ENCODE results near the gene TMEM74B. TPM values are rescaled to one million over a fixed set of nuclear protein-coding genes. Genes with fewer than 3 reads are reported as not detected.

TMEM74B gene
- total and polyA plus RNA-seq, 9 of the 15 experiments (the other 6 are each of a cell fraction or from before 2014, with no cell fraction given): 0.24 to 19.0 (median 7.5) TPM

DNA sequence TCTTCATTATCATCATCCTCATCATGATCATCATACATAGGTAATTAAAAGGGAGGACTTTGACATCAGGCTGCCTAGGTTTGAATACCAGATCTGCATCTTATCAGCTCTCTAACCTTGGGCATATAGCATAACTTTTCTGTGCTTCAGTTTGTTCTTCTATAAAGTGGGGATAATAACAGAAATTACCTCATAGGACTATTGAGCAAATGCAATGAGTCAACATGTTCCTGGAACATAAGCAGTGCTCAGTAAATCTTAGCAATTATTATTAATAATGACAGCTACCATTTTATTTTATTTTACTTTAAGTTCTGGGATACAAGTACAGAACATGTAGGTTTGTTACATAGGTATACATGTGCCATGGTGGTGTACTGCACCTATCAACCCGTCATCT is 25.7 kb upstream of the TMEM74B start:
- ATAC-seq (no peak), FAIRE-seq (no peak), DNase-seq (ENCODE audit: extremely low read depth in 1 of 4, low spot score in 3 of 4) (no peak)
- no peaks in the 10 kb centered on the region; the same call in 1 of the 2 replicates for H3K9me3 ChIP-seq (replicated peaks; ENCODE audit: control insufficient read depth, insufficient read depth, low read depth, low read length)
- no peak overlapping the region for H2AFZ ChIP-seq (ENCODE audit: low read depth, low read length)
- TF ChIP-seq U2AF1 (optimal IDR thresholded peaks at IDR 0.05; ENCODE audit: low read depth, low read length): no peak
- TF ChIP-seq, protein P1, sequence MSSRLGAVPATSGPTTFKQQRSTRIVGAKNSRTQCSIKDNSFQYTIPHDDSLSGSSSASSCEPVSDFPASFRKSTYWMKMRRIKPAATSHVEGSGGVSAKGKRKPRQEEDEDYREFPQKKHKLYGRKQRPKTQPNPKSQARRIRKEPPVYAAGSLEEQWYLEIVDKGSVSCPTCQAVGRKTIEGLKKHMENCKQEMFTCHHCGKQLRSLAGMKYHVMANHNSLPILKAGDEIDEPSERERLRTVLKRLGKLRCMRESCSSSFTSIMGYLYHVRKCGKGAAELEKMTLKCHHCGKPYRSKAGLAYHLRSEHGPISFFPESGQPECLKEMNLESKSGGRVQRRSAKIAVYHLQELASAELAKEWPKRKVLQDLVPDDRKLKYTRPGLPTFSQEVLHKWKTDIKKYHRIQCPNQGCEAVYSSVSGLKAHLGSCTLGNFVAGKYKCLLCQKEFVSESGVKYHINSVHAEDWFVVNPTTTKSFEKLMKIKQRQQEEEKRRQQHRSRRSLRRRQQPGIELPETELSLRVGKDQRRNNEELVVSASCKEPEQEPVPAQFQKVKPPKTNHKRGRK (tag; IDR thresholded peaks at IDR 0.05): no peak
- TF ChIP-seq FOXA1 (IDR thresholded peaks at IDR 0.05; ENCODE audit: borderline replicate concordance): no peak
- TF ChIP-seq PKNOX1 (IDR thresholded peaks at IDR 0.05): no peak
- TF ChIP-seq ZFP91 (CRISPR knock-in tag; IDR thresholded peaks at IDR 0.05): no peak
- TF ChIP-seq SNRNP70 (optimal IDR thresholded peaks at IDR 0.05; ENCODE audit: low read depth, low read length): no peak
- no peaks in the 10 kb centered on the region for H3K79me2 ChIP-seq (ENCODE audit: control insufficient read depth, insufficient read depth, low read length)
- no peaks in the 10 kb centered on the region for H3K36me3 ChIP-seq (ENCODE audit: control insufficient read depth, insufficient read depth, low read length)
- in situ Hi-C loops (cut with MboI): no loop called here
- no peak overlapping the region for H3K9ac ChIP-seq (ENCODE audit: insufficient read depth in 1 of 2, low read depth in 2 of 2, low read length in 2 of 2)
- ChIA-PET POLR2A (interaction anchor here (0.6 to 1.2 kb wide), 2 partner anchors 19 to 27 kb away, joined by 3 read pairs; no protein-coding TSS in a partner anchor), CTCF (ENCODE audit: low intra/inter-chr PET ratio) (interaction anchor here (1.0 kb wide), 1 partner anchor 395 kb away, joined by 3 read pairs; no protein-coding TSS in a partner anchor)
- H3K4me2 ChIP-seq (ENCODE audit: insufficient read depth, low read length): no peak overlapping the region
- no peaks in the 10 kb centered on the region for H3K9me1 ChIP-seq (ENCODE audit: control insufficient read depth, insufficient read depth, low read length)
- H4K20me1 ChIP-seq (replicated peaks; ENCODE audit: control insufficient read depth, insufficient read depth, low read length): no peaks in the 10 kb centered on the region
- no peak overlapping the region for H3K27ac ChIP-seq (ENCODE audit: extremely low read depth, low read depth, low read length)
- WGBS (ENCODE audit: insufficient coverage, low coverage, missing lambda C conversion rate): 50% methylated on average over 1 of the region's 1 CpG
- H3K4me3 ChIP-seq: no peak overlapping the region
- no TSS peak for BruUV-seq (replicated peaks)
- H3K27me3 ChIP-seq (ENCODE audit: control insufficient read depth in 2 of 2, insufficient read depth in 2 of 2, low read length in 2 of 2): no peaks in the 10 kb centered on the region
- H3K4me1 ChIP-seq (replicated peaks in 1 of 2; ENCODE audit: control insufficient read depth in 2 of 2, insufficient read depth in 2 of 2, low read length in 2 of 2): peaks cover 8 to 31% of the 10 kb centered on the region in 2 experiments; a peak in 4 of 5 replicates
- intact Hi-C loops (cut with micrococcal nuclease): loop anchor here (5.0 to 10.0 kb wide), 5 partner anchors 33 to 236 kb away; partner anchors contain the start of genes FKBP1A and PSMF1

Data from K562 (cell line).